GM12892 (cell line): ENCODE data around the gene CYGB.

Experiments
- POLR2A ChIP-seq: IDR thresholded peaks from 2 replicates; pipeline ENCODE4 v1.6.1; 2011; ENCODE audit warnings: low read depth, low read length, control low read depth
- POLR2AphosphoS5 ChIP-seq: IDR thresholded peaks from 2 replicates; pipeline ENCODE4 v1.6.1; 2011; ENCODE audit warnings: low read depth, low read length, control low read depth
- TAF1 ChIP-seq: IDR thresholded peaks from 2 replicates; pipeline ENCODE4 v1.6.1; 2011; ENCODE audit warnings: low read depth, mild to moderate bottlenecking, control low read depth, low read length, borderline replicate concordance

DNA sequence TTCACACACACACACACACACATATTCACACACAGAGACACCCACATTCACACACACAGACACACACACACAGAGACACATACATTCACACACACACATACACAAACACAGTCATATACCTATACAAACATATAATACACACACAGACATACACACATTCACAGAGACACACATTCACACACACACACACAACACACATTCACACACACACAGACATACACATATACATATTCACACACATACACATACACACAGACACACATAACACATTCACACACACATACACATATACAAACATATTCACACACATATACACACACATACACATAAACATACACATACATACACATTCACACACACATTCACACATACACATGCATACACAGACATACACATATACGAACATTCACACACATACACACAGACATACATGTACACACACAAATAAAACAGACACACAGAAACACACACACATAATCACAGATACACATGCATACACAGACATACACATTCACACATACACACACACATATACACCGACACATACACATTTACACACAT lies 10.2 kb upstream of the CYGB start:
- TF ChIP-seq POLR2A (no peak), POLR2AphosphoS5 (no peak), TAF1 (no peak)
